ENCODE data around the gene P2RX7.

Gene P2RX7

DNA sequence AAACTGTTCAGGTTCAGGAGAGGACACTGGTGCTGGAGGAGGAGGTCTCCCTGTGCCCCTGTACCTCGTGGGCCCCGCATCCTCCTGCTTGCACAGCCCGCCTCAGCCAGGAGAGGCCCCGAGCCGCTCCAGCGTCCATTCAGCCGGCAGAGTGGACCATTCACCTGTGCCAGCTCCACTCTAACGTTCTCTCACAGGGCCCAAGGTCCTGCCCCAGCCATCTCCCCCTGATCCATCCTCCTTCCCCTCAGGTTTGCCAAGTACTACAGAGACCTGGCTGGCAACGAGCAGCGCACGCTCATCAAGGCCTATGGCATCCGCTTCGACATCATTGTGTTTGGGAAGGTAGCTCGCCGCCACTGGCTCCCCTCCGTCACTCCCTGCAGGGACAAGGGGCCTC is 99.5 kb downstream of the P2RX7 start:
- Histone ChIP-seq H3K9me2 (replicated peaks; ENCODE audit: insufficient read depth, low read length) (no peaks in the 10 kb centered on the region), H3K9me3 (ENCODE audit: insufficient read depth, low read length) (no peaks in the 10 kb centered on the region), H3F3A (ENCODE audit: insufficient read depth) (no peaks in the 10 kb centered on the region), H2AFZ (ENCODE audit: low read depth, low read length, severe bottlenecking) (no peak overlapping the region), H3K9ac (ENCODE audit: low read length) (no peak overlapping the region), H3K36me3 (ENCODE audit: low read length) (no peaks in the 10 kb centered on the region), H3K79me2 (ENCODE audit: insufficient read depth, low read length) (no peaks in the 10 kb centered on the region), H3K4me3 (ENCODE audit: insufficient read depth, low read length, poor library complexity, severe bottlenecking) (no peak overlapping the region), H3K4me2 (ENCODE audit: low read depth, low read length, poor library complexity, severe bottlenecking) (no peak overlapping the region), H3K27me3 (ENCODE audit: low read length) (no peaks in the 10 kb centered on the region), H3K27ac (ENCODE audit: low read depth, low read length) (no peak overlapping the region), H4K20me1 (ENCODE audit: low read depth, low read length) (no peaks in the 10 kb centered on the region)
- no peak for TF ChIP-seq EZH2phosphoT487 (conservative IDR thresholded peaks at IDR 0.05; ENCODE audit: low read length)
- TF ChIP-seq, protein P1, sequence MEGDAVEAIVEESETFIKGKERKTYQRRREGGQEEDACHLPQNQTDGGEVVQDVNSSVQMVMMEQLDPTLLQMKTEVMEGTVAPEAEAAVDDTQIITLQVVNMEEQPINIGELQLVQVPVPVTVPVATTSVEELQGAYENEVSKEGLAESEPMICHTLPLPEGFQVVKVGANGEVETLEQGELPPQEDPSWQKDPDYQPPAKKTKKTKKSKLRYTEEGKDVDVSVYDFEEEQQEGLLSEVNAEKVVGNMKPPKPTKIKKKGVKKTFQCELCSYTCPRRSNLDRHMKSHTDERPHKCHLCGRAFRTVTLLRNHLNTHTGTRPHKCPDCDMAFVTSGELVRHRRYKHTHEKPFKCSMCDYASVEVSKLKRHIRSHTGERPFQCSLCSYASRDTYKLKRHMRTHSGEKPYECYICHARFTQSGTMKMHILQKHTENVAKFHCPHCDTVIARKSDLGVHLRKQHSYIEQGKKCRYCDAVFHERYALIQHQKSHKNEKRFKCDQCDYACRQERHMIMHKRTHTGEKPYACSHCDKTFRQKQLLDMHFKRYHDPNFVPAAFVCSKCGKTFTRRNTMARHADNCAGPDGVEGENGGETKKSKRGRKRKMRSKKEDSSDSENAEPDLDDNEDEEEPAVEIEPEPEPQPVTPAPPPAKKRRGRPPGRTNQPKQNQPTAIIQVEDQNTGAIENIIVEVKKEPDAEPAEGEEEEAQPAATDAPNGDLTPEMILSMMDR (IDR thresholded peaks at IDR 0.05; ENCODE audit: insufficient read depth, low read length, poor library complexity, severe bottlenecking): no peak

- TF ChIP-seq EZH2phosphoT487 (conservative IDR thresholded peaks at IDR 0.05; ENCODE audit: low read length): no peak
- TF ChIP-seq, protein P1 (IDR thresholded peaks at IDR 0.05; ENCODE audit: insufficient read depth, low read length, poor library complexity, severe bottlenecking): no peak
- no peak overlapping the region for H3K4me3 ChIP-seq (ENCODE audit: insufficient read depth, low read length, poor library complexity, severe bottlenecking)
- H2AFZ ChIP-seq (ENCODE audit: low read depth, low read length, severe bottlenecking): no peak overlapping the region
- no peaks in the 10 kb centered on the region for H3K9me3 ChIP-seq (ENCODE audit: insufficient read depth, low read length)
- H3K4me2 ChIP-seq (ENCODE audit: low read depth, low read length, poor library complexity, severe bottlenecking): no peak overlapping the region
- H3F3A ChIP-seq (ENCODE audit: insufficient read depth): no peaks in the 10 kb centered on the region
- no peaks in the 10 kb centered on the region for H3K9me2 ChIP-seq (replicated peaks; ENCODE audit: insufficient read depth, low read length)
- H3K27ac ChIP-seq (ENCODE audit: low read depth, low read length): no peak overlapping the region
- no peaks in the 10 kb centered on the region for H4K20me1 ChIP-seq (ENCODE audit: low read depth, low read length)
- no peaks in the 10 kb centered on the region for H3K36me3 ChIP-seq (ENCODE audit: low read length)
- H3K27me3 ChIP-seq (ENCODE audit: low read length): no peaks in the 10 kb centered on the region
- no peak overlapping the region for H3K9ac ChIP-seq (ENCODE audit: low read length)
- no peaks in the 10 kb centered on the region for H3K79me2 ChIP-seq (ENCODE audit: insufficient read depth, low read length)
These were observed 100.4 kb downstream of the P2RX7 start for GRCh38 chr12:121232977-121233627.

- TF ChIP-seq, protein P1 (IDR thresholded peaks at IDR 0.05; ENCODE audit: insufficient read depth, low read length, poor library complexity, severe bottlenecking): no peak
- TF ChIP-seq EZH2phosphoT487 (conservative IDR thresholded peaks at IDR 0.05; ENCODE audit: low read length): no peak
- no peaks in the 10 kb centered on the region for H3K36me3 ChIP-seq (ENCODE audit: low read length)
These were observed 100.9 kb downstream of the P2RX7 start for GRCh38 chr12:121233628-121234020.

More at GRCh38 chr12:121233628-121234020, 100.9 kb downstream of the P2RX7 start:
- no peak overlapping the region for H3K4me3 ChIP-seq (ENCODE audit: insufficient read depth, low read length, poor library complexity, severe bottlenecking)
- no peaks in the 10 kb centered on the region for H3K9me3 ChIP-seq (ENCODE audit: insufficient read depth, low read length)
- H2AFZ ChIP-seq (ENCODE audit: low read depth, low read length, severe bottlenecking): no peak overlapping the region
- no peaks in the 10 kb centered on the region for H3K79me2 ChIP-seq (ENCODE audit: insufficient read depth, low read length)
- H3K27me3 ChIP-seq (ENCODE audit: low read length): no peaks in the 10 kb centered on the region
- no peak overlapping the region for H3K9ac ChIP-seq (ENCODE audit: low read length)
- H3K27ac ChIP-seq (ENCODE audit: low read depth, low read length): no peak overlapping the region
- H3F3A ChIP-seq (ENCODE audit: insufficient read depth): no peaks in the 10 kb centered on the region
- H4K20me1 ChIP-seq (ENCODE audit: low read depth, low read length): no peaks in the 10 kb centered on the region
- no peak overlapping the region for H3K4me2 ChIP-seq (ENCODE audit: low read depth, low read length, poor library complexity, severe bottlenecking)
- no peaks in the 10 kb centered on the region for H3K9me2 ChIP-seq (replicated peaks; ENCODE audit: insufficient read depth, low read length)
